Vagina (tissue), 2 donors: ENCODE measurements around the gene KIF1A.

ENCODE experiments used
- POLR2A ChIP-seq, 2 donors: fragments of 450-650 bp; IDR thresholded peaks; one replicate each; pipeline ENCODE4 v1.6.1; 2017; ENCODE audit warnings: antibody characterized with exemption in 2 of 2, mild to moderate bottlenecking in 2 of 2, moderate library complexity in 2 of 2
- TF ChIP-seq, protein P1 (sequence below), 3 experiments: fragments of 450-650 bp in 2 of 3; fragments of 200-600 bp in 1 of 3; sonication (generic) in 1 of 3; IDR thresholded peaks; one replicate each; pipeline ENCODE4 v1.5.1; 2017 to 2019; ENCODE audit warnings: antibody characterized with exemption in 3 of 3, mild to moderate bottlenecking in 2 of 3, moderate library complexity in 2 of 3

DNA sequence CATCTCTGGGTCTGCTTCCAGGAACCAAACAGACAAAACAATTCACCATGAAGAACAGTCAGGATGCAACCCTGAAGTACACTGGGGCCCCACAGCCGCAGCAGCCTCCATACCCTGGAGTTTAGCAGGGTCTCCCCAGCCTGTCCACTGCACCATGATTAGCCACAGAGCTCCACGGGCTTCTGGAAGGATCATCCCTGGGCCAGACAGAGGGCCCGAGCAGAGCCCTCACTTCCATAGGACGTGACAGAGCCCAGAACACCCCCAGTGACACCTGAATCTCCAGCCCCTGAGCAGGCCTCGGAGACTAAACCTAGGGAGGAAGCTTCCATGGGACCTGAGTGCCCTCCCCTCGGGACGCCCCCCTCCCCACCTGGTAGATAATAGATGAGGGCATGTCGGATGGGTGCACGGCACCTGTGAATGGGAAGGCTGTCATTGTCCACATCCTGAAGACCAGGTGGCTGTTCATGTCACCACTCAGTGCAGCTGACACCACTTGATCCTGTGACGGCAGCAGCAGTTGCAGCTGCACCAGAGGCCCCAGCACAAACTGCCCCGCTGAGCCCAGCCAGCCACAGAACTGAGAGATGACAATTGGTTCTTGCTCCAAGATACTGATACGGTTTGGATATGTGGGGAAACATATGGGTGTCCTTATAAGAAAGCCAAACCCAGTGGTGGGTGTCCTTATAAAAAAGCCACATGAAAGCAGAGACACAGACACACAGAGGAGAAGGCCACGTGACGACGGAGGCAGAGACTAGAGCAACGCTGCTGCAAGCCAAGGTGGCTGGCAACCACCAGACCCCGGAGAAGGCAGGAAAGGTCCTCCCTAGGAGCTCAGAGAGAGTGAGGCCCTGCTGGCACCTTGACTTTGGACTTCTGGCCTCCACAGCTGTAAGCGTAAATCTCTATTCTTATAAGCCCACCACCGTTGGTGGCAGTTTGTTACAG lies 23.2 kb downstream of the KIF1A start:
- TF ChIP-seq, protein P1, sequence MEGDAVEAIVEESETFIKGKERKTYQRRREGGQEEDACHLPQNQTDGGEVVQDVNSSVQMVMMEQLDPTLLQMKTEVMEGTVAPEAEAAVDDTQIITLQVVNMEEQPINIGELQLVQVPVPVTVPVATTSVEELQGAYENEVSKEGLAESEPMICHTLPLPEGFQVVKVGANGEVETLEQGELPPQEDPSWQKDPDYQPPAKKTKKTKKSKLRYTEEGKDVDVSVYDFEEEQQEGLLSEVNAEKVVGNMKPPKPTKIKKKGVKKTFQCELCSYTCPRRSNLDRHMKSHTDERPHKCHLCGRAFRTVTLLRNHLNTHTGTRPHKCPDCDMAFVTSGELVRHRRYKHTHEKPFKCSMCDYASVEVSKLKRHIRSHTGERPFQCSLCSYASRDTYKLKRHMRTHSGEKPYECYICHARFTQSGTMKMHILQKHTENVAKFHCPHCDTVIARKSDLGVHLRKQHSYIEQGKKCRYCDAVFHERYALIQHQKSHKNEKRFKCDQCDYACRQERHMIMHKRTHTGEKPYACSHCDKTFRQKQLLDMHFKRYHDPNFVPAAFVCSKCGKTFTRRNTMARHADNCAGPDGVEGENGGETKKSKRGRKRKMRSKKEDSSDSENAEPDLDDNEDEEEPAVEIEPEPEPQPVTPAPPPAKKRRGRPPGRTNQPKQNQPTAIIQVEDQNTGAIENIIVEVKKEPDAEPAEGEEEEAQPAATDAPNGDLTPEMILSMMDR (IDR thresholded peaks at IDR 0.05) = no peak
- no peak for TF ChIP-seq POLR2A (IDR thresholded peaks at IDR 0.05)
